DOHH2 (cell line): ENCODE data around the gene REC114.

Source experiments
- H3F3A ChIP-seq: fragments of 200-600 bp; sonication (generic), shearing (Covaris generic); 2 replicates; pipeline ENCODE4 v1.6.0; 2016; ENCODE audit warnings: antibody characterized with exemption, mild to moderate bottlenecking; ENCODE audit not compliant: control insufficient read depth, insufficient read depth
- H3K27ac ChIP-seq: fragments of 200-600 bp; sonication (generic); 2 replicates; pipeline ENCODE4 v1.5.1; 2014; ENCODE audit warnings: low read depth, mild to moderate bottlenecking, low read length, moderate library complexity
- H3K27me3 ChIP-seq: fragments of 200-600 bp; sonication (generic); 2 replicates; pipeline ENCODE4 v1.6.1; 2014; ENCODE audit warnings: mild to moderate bottlenecking, low read length, mixed read lengths; ENCODE audit not compliant: control insufficient read depth
- H3K36me3 ChIP-seq: fragments of 200-600 bp; sonication (generic); 2 replicates; pipeline ENCODE4 v1.6.1; 2014; ENCODE audit warnings: mild to moderate bottlenecking, low read length, moderate library complexity, mixed read lengths; ENCODE audit not compliant: control insufficient read depth
- H3K4me1 ChIP-seq: fragments of 200-600 bp; sonication (generic); 2 replicates; pipeline ENCODE4 v1.6.1; 2014; ENCODE audit warnings: mild to moderate bottlenecking, low read length, mixed read lengths; ENCODE audit not compliant: control insufficient read depth
- H3K4me2 ChIP-seq: fragments of 200-600 bp; sonication (generic); 2 replicates; pipeline ENCODE4 v1.6.0; 2014; ENCODE audit warnings: mild to moderate bottlenecking, low read length, moderate library complexity
- H3K4me3 ChIP-seq: fragments of 200-600 bp; sonication (generic); 2 replicates; pipeline ENCODE4 v1.5.1; 2014; ENCODE audit warnings: mild to moderate bottlenecking, low read length, mixed read lengths
- H3K79me2 ChIP-seq: fragments of 200-600 bp; sonication (generic); 2 replicates; pipeline ENCODE4 v1.6.1; 2014; ENCODE audit warnings: mild to moderate bottlenecking, low read length, mixed read lengths; ENCODE audit not compliant: control insufficient read depth
- H3K9me2 ChIP-seq: fragments of 200-600 bp; sonication (generic); replicated peaks from 2 replicates; pipeline ENCODE4 v1.6.1; 2014; ENCODE audit warnings: mild to moderate bottlenecking, low read length, mixed read lengths; ENCODE audit not compliant: control insufficient read depth
- H3K9me3 ChIP-seq: fragments of 200-600 bp; sonication (generic); 2 replicates; pipeline ENCODE4 v1.6.1; 2014; ENCODE audit warnings: antibody characterized with exemption, low read length, mixed read lengths; ENCODE audit not compliant: control insufficient read depth, insufficient read depth
- H4K20me1 ChIP-seq: fragments of 200-600 bp; sonication (generic); 2 replicates; pipeline ENCODE4 v1.6.0; 2014; ENCODE audit warnings: low read depth, mild to moderate bottlenecking, antibody characterized with exemption, low read length, moderate library complexity; ENCODE audit not compliant: control insufficient read depth, insufficient read depth
- EZH2phosphoT487 ChIP-seq: fragments of 200-600 bp; sonication (generic); IDR thresholded peaks from 2 replicates; pipeline ENCODE4 v1.6.1; 2017; ENCODE audit warnings: borderline replicate concordance, mild to moderate bottlenecking, antibody characterized with exemption, low read length, moderate library complexity, mixed read lengths
- TF ChIP-seq, protein P1 (sequence below): fragments of 200-600 bp; sonication (generic); IDR thresholded peaks from one replicate; pipeline ENCODE4 v1.5.1; 2014; ENCODE audit warnings: antibody characterized with exemption, mild to moderate bottlenecking, low read depth, low read length; ENCODE audit not compliant: poor library complexity, severe bottlenecking

Gene REC114

GRCh38 chr15:73538123-73538522 lies 95.2 kb downstream of the REC114 start:
- H3K27me3 ChIP-seq, result peaks cover 2% of the 10 kb centered on the region; the same call in 1 of the 2 replicates
- H3K36me3 ChIP-seq, result no peaks in the 10 kb centered on the region
- no peaks in the 10 kb centered on the region for H3K9me2 ChIP-seq
- no peaks in the 10 kb centered on the region for H3K79me2 ChIP-seq
- no peak for TF ChIP-seq EZH2phosphoT487
- TF ChIP-seq, protein P1, sequence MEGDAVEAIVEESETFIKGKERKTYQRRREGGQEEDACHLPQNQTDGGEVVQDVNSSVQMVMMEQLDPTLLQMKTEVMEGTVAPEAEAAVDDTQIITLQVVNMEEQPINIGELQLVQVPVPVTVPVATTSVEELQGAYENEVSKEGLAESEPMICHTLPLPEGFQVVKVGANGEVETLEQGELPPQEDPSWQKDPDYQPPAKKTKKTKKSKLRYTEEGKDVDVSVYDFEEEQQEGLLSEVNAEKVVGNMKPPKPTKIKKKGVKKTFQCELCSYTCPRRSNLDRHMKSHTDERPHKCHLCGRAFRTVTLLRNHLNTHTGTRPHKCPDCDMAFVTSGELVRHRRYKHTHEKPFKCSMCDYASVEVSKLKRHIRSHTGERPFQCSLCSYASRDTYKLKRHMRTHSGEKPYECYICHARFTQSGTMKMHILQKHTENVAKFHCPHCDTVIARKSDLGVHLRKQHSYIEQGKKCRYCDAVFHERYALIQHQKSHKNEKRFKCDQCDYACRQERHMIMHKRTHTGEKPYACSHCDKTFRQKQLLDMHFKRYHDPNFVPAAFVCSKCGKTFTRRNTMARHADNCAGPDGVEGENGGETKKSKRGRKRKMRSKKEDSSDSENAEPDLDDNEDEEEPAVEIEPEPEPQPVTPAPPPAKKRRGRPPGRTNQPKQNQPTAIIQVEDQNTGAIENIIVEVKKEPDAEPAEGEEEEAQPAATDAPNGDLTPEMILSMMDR, result no peak
- no peaks in the 10 kb centered on the region for H3K4me1 ChIP-seq
- H3K9me3 ChIP-seq, result no peaks in the 10 kb centered on the region
- no peak overlapping the region for H3K27ac ChIP-seq
- no peaks in the 10 kb centered on the region for H3F3A ChIP-seq
- no peaks in the 10 kb centered on the region for H4K20me1 ChIP-seq
- H3K4me2 ChIP-seq, result no peak overlapping the region
- no peak overlapping the region for H3K4me3 ChIP-seq

- Histone ChIP-seq H3K4me2 (no peak overlapping the region), H3K9me3 (no peaks in the 10 kb centered on the region), H3F3A (no peaks in the 10 kb centered on the region), H3K4me3 (no peak overlapping the region), H3K79me2 (no peaks in the 10 kb centered on the region), H3K27ac (no peak overlapping the region), H3K36me3 (no peaks in the 10 kb centered on the region), H3K4me1 (no peaks in the 10 kb centered on the region), H3K27me3 (peaks cover 2% of the 10 kb centered on the region; the same call in 1 of the 2 replicates), H4K20me1 (no peaks in the 10 kb centered on the region), H3K9me2 (no peaks in the 10 kb centered on the region)
- TF ChIP-seq EZH2phosphoT487, result no peak
- TF ChIP-seq, protein P1, result no peak
These were observed 95.7 kb downstream of the REC114 start for GRCh38 chr15:73538563-73539211.

DNA sequence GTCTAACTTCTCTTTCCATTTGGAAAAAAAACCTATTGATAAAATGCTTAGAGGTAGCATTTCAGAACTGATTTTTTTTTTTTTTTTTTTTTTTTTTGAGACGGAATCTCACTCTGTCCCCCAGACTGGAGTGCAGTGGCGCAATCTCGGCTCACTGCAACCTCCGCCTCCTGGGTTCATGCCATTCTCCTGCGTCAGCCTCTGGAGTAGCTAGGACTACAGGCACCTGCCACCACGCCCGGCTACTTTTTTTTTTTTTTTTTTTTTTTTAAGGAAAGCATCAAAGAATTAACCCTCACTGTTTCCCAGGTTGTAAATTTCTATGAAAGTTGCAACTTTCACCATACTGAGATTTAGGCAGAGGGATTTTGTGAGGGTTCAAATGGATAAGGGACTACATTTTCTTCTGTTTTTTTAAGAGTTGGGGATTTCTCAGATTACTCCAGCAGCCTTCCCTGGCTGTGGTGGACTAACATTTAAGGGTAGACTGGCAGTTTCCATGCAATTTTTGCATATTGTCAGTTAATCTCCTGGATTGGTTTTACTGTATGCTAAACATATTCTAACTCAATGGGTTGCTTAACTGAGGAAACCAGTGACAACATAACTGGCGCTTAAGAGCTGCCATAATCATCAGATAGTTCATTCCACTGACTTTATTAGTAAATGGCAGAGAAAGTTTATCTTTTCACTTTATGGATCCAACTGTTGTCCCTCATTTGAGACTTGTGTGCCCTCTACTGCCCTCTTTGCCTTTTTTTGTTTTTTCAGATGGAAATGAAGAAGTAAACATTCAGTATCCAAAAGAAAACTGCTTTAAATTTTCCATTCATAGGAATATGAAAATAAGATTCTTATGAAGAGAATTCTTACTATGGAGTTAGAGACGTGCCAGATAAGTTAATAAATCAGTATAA lies 96.5 kb downstream of the REC114 start:
- H3K27me3 ChIP-seq, result peaks cover 2% of the 10 kb centered on the region; the same call in 1 of the 2 replicates
- no peaks in the 10 kb centered on the region for H3K4me1 ChIP-seq
- no peaks in the 10 kb centered on the region for H3K9me3 ChIP-seq
- no peaks in the 10 kb centered on the region for H4K20me1 ChIP-seq
- H3K27ac ChIP-seq, result no peak overlapping the region
- H3K4me2 ChIP-seq, result no peak overlapping the region
- no peaks in the 10 kb centered on the region for H3F3A ChIP-seq
- no peaks in the 10 kb centered on the region for H3K36me3 ChIP-seq
- H3K4me3 ChIP-seq, result no peak overlapping the region
- no peak for TF ChIP-seq EZH2phosphoT487
- TF ChIP-seq, protein P1, result no peak
- H3K79me2 ChIP-seq, result no peaks in the 10 kb centered on the region
- H3K9me2 ChIP-seq, result no peaks in the 10 kb centered on the region
